Upper lobe of left lung (tissue), 6 donors: Measurements from ENCODE around the gene OTOG. TPM values are rescaled to one million over a fixed set of nuclear protein-coding genes. Genes with fewer than 3 reads are reported as not detected.
A peak's percentile ranks its signal among the peaks of the same experiment; 100 is the strongest.

Experiments used
- ATAC-seq, 2 donors: fragments of 200-7000 bp; cut with Tn5 transposase; one replicate each; pipeline ENCODE4 v1.9.1; 2022; ENCODE audit warnings: mild to moderate bottlenecking in 2 of 2, moderate library complexity in 2 of 2; ENCODE audit not compliant: low FRiP score in 2 of 2
- DNase-seq, 2 donors: peaks; one replicate each; pipeline ENCODE4 v3.0.0-alpha.2; 2019 to 2020
- H3K27ac ChIP-seq, 4 donors: fragments of 200-600 bp; sonication (generic); one replicate each; pipeline ENCODE4 v1.5.1; 2016 to 2019
- H3K27me3 ChIP-seq, 4 donors: fragments of 200-600 bp; sonication (generic); one replicate each; pipeline ENCODE4 v1.5.1; 2017 to 2019
- H3K36me3 ChIP-seq, 4 donors: fragments of 200-600 bp; sonication (generic); one replicate each; pipeline ENCODE4 v1.5.1; 2016 to 2019
- H3K4me1 ChIP-seq, 4 donors: fragments of 200-600 bp; sonication (generic); one replicate each; pipeline ENCODE4 v1.5.1; 2018 to 2019
- H3K4me3 ChIP-seq, 4 donors: fragments of 200-600 bp; sonication (generic); one replicate each; pipeline ENCODE4 v1.5.1; 2017 to 2019; ENCODE audit warnings: mild to moderate bottlenecking in 2 of 4, moderate library complexity in 1 of 4
- H3K9me3 ChIP-seq, 4 donors: fragments of 200-600 bp; sonication (generic); one replicate each; pipeline ENCODE4 v1.5.1; 2018 to 2019
- CTCF ChIP-seq, 6 experiments: fragments of 450-650 bp in 4 of 6; fragments of 200-600 bp in 2 of 6; sonication (generic) in 2 of 6; IDR thresholded peaks; one replicate each; pipeline ENCODE4 v1.5.1; 2016 to 2019; ENCODE audit warnings: antibody characterized with exemption in 6 of 6
- EP300 ChIP-seq, 4 donors: sonication (generic); formaldehyde crosslinking; IDR thresholded peaks; one replicate each; pipeline ENCODE4 v1.5.1; 2017; ENCODE audit warnings: antibody characterized with exemption in 4 of 4, control low read depth in 2 of 4
- POLR2A ChIP-seq, 4 donors: fragments of 450-650 bp; IDR thresholded peaks; one replicate each; pipeline ENCODE4 v1.5.1; 2016 to 2017; ENCODE audit warnings: antibody characterized with exemption in 4 of 4, mild to moderate bottlenecking in 2 of 4
- POLR2AphosphoS5 ChIP-seq, 2 donors: sonication (generic); formaldehyde crosslinking; IDR thresholded peaks; one replicate each; pipeline ENCODE4 v1.5.1; 2017; ENCODE audit warnings: antibody characterized with exemption in 2 of 2
- WGBS, 2 donors: methylation state at CpG; one replicate each; pipeline ENCODE4 v1.1.5; 2017 to 2018; 5-methylcytosine and 5-hydroxymethylcytosine counted together
- total RNA-seq, 6 donors: library from RNA; depleted of rRNA in 4 of 6; stranded (reverse); fragments of >200 nt in 4 of 6; gene quantifications; one replicate each; pipeline versions ENCODE4 v1.1.0 to v1.2.1, GENCODE V29; 2016 to 2021
- donor health status: DM: no; HTN: no; CAD: no; lungs with moderate emphysema.
- donor health status: DM: no; HTN: yes; CAD: no; lungs with severe emphysema.

The OTOG gene
- total RNA-seq, 6 donors from 2014 or later = not detected

- 77 to 80% methylated on average over 7 to 19 of the region's 22 CpGs for WGBS, 2 donors
- no peak for ATAC-seq
- Histone ChIP-seq H3K36me3 (no peaks in the 10 kb centered on the region), H3K4me1 (no peaks in the 10 kb centered on the region), H3K9me3 (no peaks in the 10 kb centered on the region), H3K27ac (no peak overlapping the region), H3K27me3 (no peaks in the 10 kb centered on the region), H3K4me3 (no peak overlapping the region)
- peak in 1 of 2 donors; percentile 63 for DNase-seq
- no peak for TF ChIP-seq POLR2A (IDR thresholded peaks at IDR 0.05)
- TF ChIP-seq CTCF (IDR thresholded peaks at IDR 0.05) = no peak
- TF ChIP-seq POLR2AphosphoS5 (IDR thresholded peaks at IDR 0.05) = no peak
- TF ChIP-seq EP300 (IDR thresholded peaks at IDR 0.05) = no peak
Observed at GRCh38 chr11:17531071-17531600, 15.9 kb upstream of the OTOG start.

GRCh38 chr11:17531636-17532113 lies 15.4 kb upstream of the OTOG start:
- no peaks in the 10 kb centered on the region for H3K4me1 ChIP-seq
- H3K27me3 ChIP-seq = no peaks in the 10 kb centered on the region
- TF ChIP-seq CTCF (IDR thresholded peaks at IDR 0.05) = no peak
- TF ChIP-seq EP300 (IDR thresholded peaks at IDR 0.05) = no peak
- TF ChIP-seq POLR2AphosphoS5 (IDR thresholded peaks at IDR 0.05) = no peak
- no peak for TF ChIP-seq POLR2A (IDR thresholded peaks at IDR 0.05)
- no peaks in the 10 kb centered on the region for H3K36me3 ChIP-seq
- H3K9me3 ChIP-seq = no peaks in the 10 kb centered on the region
- DNase-seq (no peak), ATAC-seq (no peak)
- H3K27ac ChIP-seq = no peak overlapping the region
- 34 to 47% methylated on average over 5 to 6 of the region's 6 CpGs for WGBS, 2 donors
- no peak overlapping the region for H3K4me3 ChIP-seq

GRCh38 chr11:17532784-17533183 lies 14.3 kb upstream of the OTOG start:
- TF ChIP-seq CTCF (IDR thresholded peaks at IDR 0.05) (no peak), POLR2AphosphoS5 (IDR thresholded peaks at IDR 0.05) (no peak), EP300 (IDR thresholded peaks at IDR 0.05) (no peak)
- H3K4me1 ChIP-seq = no peaks in the 10 kb centered on the region
- no peak overlapping the region for H3K4me3 ChIP-seq
- 64 to 71% methylated on average over 2 of the region's 2 CpGs for WGBS, 2 donors
- H3K9me3 ChIP-seq = no peaks in the 10 kb centered on the region
- no peak overlapping the region for H3K27ac ChIP-seq
- DNase-seq = no peak
- H3K27me3 ChIP-seq = no peaks in the 10 kb centered on the region
- ATAC-seq = no peak
- H3K36me3 ChIP-seq = no peaks in the 10 kb centered on the region

- no peak overlapping the region for H3K27ac ChIP-seq
- no peaks in the 10 kb centered on the region for H3K4me1 ChIP-seq
- H3K36me3 ChIP-seq = no peaks in the 10 kb centered on the region
- H3K9me3 ChIP-seq = no peaks in the 10 kb centered on the region
- ATAC-seq = no peak
- no peak for DNase-seq
- WGBS, 2 donors = 92 to 100% methylated on average over 2 to 6 of the region's 6 CpGs
- H3K4me3 ChIP-seq = no peak overlapping the region
- no peaks in the 10 kb centered on the region for H3K27me3 ChIP-seq
- TF ChIP-seq POLR2A (IDR thresholded peaks at IDR 0.05) = no peak
- no peak for TF ChIP-seq CTCF (IDR thresholded peaks at IDR 0.05)
- TF ChIP-seq EP300 (IDR thresholded peaks at IDR 0.05) = no peak
- TF ChIP-seq POLR2AphosphoS5 (IDR thresholded peaks at IDR 0.05) = no peak
Observed at GRCh38 chr11:17533341-17533740, 13.7 kb upstream of the OTOG start.

GRCh38 chr11:17533778-17534415 lies 13.2 kb upstream of the OTOG start:
- WGBS, 2 donors = 69 to 77% methylated on average over 5 to 11 of the region's 11 CpGs
- Histone ChIP-seq H3K36me3 (no peaks in the 10 kb centered on the region), H3K9me3 (no peaks in the 10 kb centered on the region), H3K4me3 (no peak overlapping the region), H3K4me1 (no peaks in the 10 kb centered on the region), H3K27me3 (no peaks in the 10 kb centered on the region), H3K27ac (no peak overlapping the region)
- TF ChIP-seq EP300 (IDR thresholded peaks at IDR 0.05) (no peak), CTCF (IDR thresholded peaks at IDR 0.05) (no peak), POLR2AphosphoS5 (IDR thresholded peaks at IDR 0.05) (no peak), POLR2A (IDR thresholded peaks at IDR 0.05) (no peak)
- ATAC-seq (no peak), DNase-seq (no peak)
